Fibroblast of skin of back (primary cell): ENCODE data around the gene VSNL1.
A peak's percentile ranks its signal among the peaks of the same experiment; 100 is the strongest.

Experiments used
- DNase-seq: peaks from one replicate; pipeline ENCODE4 v3.0.0-alpha.2; 2013

Gene VSNL1

GRCh38 chr2:17646838-17647701, 106.6 kb downstream of the VSNL1 start:
- DNase-seq, result no peak

GRCh38 chr2:17648581-17648980, 108.1 kb downstream of the VSNL1 start:
- DNase-seq, result no peak

- no peak for DNase-seq
These were observed 108.5 kb downstream of the VSNL1 start for GRCh38 chr2:17649026-17649425.

GRCh38 chr2:17652681-17653394, 112.3 kb downstream of the VSNL1 start:
- no peak for DNase-seq

GRCh38 chr2:17657759-17658158, 117.3 kb downstream of the VSNL1 start:
- no peak for DNase-seq

GRCh38 chr2:17658251-17658843, 117.9 kb downstream of the VSNL1 start:
- DNase-seq, result peak; percentile 38

- no peak for DNase-seq
These were observed 119.7 kb downstream of the VSNL1 start for GRCh38 chr2:17660219-17660618.

GRCh38 chr2:17661460-17661859, 121.0 kb downstream of the VSNL1 start:
- DNase-seq, result no peak

- no peak for DNase-seq
These were observed 122.2 kb downstream of the VSNL1 start for GRCh38 chr2:17662723-17663122.

GRCh38 chr2:17664534-17664933, 124.0 kb downstream of the VSNL1 start:
- DNase-seq, result no peak

- DNase-seq, result no peak
These were observed 127.4 kb downstream of the VSNL1 start for GRCh38 chr2:17667898-17668297.

GRCh38 chr2:17672583-17673317, 132.3 kb downstream of the VSNL1 start:
- peak; percentile 73 for DNase-seq

- DNase-seq, result no peak
These were observed 134.3 kb downstream of the VSNL1 start for GRCh38 chr2:17674817-17675216.

GRCh38 chr2:17680119-17680518, 139.6 kb downstream of the VSNL1 start:
- no peak for DNase-seq

GRCh38 chr2:17682098-17682857, 141.8 kb downstream of the VSNL1 start:
- DNase-seq, result no peak

GRCh38 chr2:17683981-17684380, 143.5 kb downstream of the VSNL1 start:
- no peak for DNase-seq

- DNase-seq, result no peak
These were observed 148.1 kb downstream of the VSNL1 start for GRCh38 chr2:17688600-17688999.

GRCh38 chr2:17689010-17689409, 148.5 kb downstream of the VSNL1 start:
- DNase-seq, result no peak

GRCh38 chr2:17690776-17691175, 150.3 kb downstream of the VSNL1 start:
- DNase-seq, result no peak
